Activated T-helper 1 cell treated with Interleukin-2 at 50 U/mL for 16 hours (primary cell): ENCODE measurements around the gene ERICH2.

Experiments used
- DNase-seq: peaks from one replicate; pipeline ENCODE4 v3.0.0-alpha.2; 2020; ENCODE audit warnings: low read depth

Gene ERICH2

GRCh38 chr2:170763232-170763631 lies 6.9 kb upstream of the ERICH2 start:
- DNase-seq: no peak

DNA sequence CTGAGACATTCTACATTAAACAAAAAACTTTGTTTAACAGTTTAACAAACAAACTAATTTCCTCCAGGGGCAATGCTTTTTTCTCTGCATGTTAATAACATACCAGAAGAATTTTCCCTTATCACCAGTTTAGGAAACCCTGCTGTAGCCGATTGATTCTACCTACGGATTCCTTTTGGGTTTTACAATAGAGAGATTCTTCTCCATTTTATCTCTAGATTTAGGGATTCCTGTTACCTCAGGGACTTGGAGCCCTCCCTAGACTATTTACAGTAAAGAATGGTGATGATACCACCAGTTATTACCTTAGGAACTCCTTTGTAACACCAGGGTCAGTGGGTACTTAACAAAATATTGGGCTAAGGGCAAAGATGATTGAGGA lies 5.3 kb upstream of the ERICH2 start:
- no peak for DNase-seq

GRCh38 chr2:170766693-170767092 lies 3.5 kb upstream of the ERICH2 start:
- DNase-seq: no peak

- DNase-seq: peak; percentile 44
Observed at GRCh38 chr2:170770606-170771420, 635 bp downstream of the ERICH2 start.

- DNase-seq: no peak
Observed at GRCh38 chr2:170771421-170771937, 1.3 kb downstream of the ERICH2 start.

DNA sequence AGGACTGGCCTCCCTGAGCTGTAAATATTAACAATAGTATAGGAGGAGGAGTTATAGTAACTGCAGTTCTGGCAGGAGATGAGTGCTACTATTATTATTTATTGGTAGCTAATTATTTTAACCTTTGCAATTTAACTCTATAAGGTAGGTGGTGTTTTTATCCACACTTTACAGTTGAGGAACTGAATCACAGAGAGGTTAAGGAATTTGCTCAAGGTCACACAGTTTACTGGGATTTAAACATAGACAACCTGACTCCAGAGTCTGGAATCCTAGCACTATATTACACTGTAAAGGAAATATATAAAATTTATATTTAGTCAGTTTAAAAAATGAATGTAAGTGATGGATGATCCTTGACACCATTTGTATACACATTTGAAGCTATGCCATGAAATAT lies 2.1 kb downstream of the ERICH2 start:
- DNase-seq: no peak

DNA sequence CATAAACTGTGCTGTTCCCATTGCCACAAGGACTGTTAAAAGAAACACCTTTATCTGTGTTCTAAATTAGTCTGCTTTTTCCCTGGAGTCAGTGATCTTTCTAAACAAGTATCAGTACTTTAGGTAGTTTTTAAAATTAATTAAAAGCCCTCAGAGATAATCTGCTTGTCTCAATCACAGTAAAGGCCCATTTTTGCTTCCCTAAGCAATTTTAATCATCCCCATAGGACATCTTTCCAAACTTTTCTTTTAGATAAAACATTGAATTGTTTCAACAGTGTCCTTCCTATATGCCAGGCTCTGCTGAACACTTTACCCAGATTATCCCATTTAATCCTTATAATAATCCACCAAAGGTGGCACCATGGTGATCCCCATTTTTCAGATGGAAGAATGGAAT lies 3.9 kb downstream of the ERICH2 start:
- no peak for DNase-seq

DNA sequence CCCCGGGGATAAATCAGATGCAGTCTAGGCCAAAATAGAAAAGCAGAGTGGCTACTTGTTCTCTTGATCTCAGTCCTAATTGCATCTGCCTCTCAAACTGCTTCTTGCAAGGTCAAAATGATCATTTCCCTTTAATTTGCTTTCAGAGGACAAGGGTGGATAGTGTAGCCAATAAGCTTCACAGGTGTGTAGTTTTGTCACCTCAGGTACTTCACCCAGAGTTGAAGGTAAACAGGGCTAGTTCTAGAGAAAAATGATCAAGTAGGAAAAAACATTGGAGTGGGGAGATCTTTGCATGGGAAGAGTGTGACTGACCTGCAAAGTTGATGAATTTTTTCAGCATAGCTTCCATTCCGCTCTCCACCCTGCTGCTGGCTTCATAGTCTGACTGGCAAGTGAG lies 8.7 kb downstream of the ERICH2 start:
- no peak for DNase-seq

DNA sequence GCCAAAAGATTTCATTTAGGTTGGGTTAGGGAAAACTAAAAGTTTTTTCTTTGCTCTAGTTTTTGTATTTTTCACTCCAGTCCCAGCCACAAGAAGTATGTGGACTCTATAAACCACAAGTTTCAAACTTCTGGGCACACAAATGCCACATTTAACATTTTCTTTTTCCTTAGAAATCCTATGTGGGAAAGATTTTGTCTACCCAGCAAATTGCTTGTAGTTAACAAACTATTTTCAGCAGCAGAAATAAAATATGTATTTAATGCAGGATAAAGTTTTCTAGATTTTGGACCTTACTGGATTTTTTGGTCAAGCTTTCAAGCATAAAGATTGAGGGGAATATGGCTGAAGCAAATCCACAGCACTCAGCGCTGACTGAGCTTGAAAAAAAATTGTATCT lies 9.1 kb downstream of the ERICH2 start:
- DNase-seq: no peak

GRCh38 chr2:170782673-170783072 lies 12.5 kb downstream of the ERICH2 start:
- DNase-seq: no peak

GRCh38 chr2:170783549-170783948 lies 13.4 kb downstream of the ERICH2 start:
- DNase-seq: no peak

- DNase-seq: no peak
Observed at GRCh38 chr2:170798996-170799395, 28.8 kb downstream of the ERICH2 start.

GRCh38 chr2:170806548-170806947 lies 36.4 kb downstream of the ERICH2 start:
- DNase-seq: no peak

DNA sequence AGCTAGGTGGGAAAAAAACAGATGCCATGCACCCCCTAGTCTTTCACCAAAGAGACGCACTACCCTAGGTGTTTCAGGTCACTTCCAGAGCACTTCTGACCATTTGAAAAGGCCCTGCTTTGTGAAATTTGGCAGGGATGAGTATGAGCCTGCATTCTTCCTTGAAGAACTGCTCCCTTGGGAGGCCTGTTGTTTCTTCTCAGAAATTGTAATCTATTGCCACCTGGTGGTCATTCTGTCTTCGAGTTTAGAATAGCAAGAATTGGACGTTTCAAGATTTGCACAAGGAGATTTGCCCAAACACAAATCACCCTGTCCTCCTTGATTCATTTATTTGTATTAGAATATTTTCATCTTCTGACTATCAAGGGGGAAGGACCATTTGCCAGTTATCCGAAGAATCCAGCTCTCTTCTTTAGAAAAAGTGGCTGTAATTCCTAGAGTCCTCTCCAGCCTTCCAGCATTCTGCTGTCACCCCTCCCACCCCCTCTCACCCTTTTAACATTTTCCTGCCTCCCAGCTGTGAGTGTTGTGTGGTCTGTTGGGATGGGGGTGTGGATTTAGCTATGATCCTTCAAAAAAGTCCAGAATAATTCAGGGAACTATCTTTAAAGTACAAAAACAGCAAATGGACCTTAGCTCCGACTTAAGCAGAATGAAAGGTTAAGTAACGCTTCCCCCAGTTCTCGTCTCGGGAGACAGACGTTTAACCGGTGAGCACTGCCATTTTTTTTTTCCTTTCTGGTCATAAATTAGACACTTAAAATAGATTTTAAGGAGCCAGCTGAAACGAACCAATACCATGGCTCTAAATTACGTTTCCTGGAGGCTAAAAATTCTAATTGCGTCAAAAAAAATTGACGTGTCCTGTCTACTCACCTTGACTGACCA lies 42.8 kb downstream of the ERICH2 start:
- no peak for DNase-seq

- DNase-seq: no peak
Observed at GRCh38 chr2:170813611-170814532, 43.7 kb downstream of the ERICH2 start.

GRCh38 chr2:170814533-170815230 lies 44.5 kb downstream of the ERICH2 start:
- no peak for DNase-seq

DNA sequence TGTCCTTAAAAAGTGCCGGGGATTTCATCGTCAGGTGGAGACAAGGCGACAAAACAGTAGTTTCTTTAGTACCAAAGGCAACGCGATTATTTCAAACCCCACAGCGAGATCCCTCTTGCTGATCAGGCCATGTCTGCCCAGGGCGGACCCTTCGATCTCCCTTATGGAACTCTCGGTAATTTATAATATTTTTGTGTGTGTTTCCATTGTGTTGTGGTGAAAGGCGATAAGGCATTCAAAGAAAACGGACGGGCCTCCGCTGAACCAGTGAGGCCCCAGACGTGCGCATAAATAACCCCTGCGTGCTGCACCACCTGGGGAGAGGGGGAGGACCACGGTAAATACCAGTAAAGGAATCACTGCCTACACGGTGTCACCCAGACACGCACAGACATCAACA lies 45.1 kb downstream of the ERICH2 start:
- no peak for DNase-seq

GRCh38 chr2:170815746-170816503 lies 45.7 kb downstream of the ERICH2 start:
- DNase-seq: peak; percentile 29

GRCh38 chr2:170816504-170817092 lies 46.4 kb downstream of the ERICH2 start, which contains the start of gene GAD1:
GAD1 (plus strand) TSS chr2:170816887; CDS start chr2:170818592, 1,705 bp downstream.
- DNase-seq: no peak
